ENCODE data around the gene DOCK4. TPM values are rescaled to one million over a fixed set of nuclear protein-coding genes. Genes with fewer than 3 reads are reported as not detected.

DOCK4 gene
- total RNA-seq, 1 experiment from 2014 or later: 4.9 TPM

DNA sequence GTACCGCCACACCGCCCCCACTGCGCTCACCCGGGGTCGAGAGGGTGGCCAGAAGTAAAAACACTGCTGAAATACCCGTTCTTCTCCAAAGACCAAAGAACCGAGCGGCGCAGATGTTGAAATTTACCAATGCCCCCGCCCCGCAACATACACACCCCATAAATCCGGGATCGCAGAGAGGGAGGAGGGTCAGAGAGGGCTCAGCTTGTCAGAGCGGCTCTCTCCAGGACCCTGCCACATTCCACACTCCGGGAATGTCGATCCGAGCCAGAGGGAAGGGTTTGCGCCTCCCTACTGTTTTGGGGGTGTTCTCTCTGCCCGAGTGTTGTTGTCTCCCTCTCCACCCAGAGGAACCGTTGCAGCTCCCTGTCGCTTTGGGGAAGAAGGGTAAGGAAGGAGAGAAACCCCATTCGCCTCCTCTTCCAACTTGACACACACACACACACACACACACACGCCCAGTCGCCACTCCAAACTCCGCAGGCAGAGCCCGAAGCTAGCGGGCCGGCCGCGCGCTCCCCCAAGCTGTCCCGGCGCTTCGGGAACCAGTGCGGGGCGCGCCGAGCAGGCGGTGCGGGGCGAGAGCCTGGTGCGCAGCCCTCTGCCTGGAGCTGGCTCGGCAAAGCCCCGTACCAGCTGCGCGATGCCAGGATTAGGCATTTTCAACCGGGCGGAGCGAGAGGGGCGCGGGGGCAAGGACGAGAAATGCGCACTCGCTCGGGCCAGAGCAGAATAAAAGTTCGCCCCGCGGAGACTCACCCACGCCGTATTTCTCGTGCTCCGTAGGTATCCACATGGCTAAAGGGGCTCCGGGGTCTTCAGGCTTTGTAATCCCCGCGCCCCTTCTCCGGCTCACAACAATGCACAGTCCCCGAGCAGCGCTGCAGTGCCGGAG is 609 bp downstream of the DOCK4 start:
- H2BK120ac ChIP-seq (ENCODE audit: low read depth, low read length, poor library complexity, severe bottlenecking): no peak overlapping the region
- H3K4ac ChIP-seq (ENCODE audit: low read depth, low read length): no peak overlapping the region
- Mint-ChIP-seq H3K4me3 (peak overlapping the region; percentile 95), H3K9me3 (no peaks in the 10 kb centered on the region; a peak in 1 of 5 replicates), H3K4me1 (peaks cover 30 to 31% of the 10 kb centered on the region in 2 experiments), H3K36me3 (ENCODE audit: insufficient read depth in 1 of 3, low read depth in 3 of 3) (no peaks in the 10 kb centered on the region; a peak in 1 of 7 replicates), H3K27ac (peak overlapping the region in 1 of 3 experiments; percentile 96; a peak in 3 of 7 replicates), H3K27me3 (ENCODE audit: low read depth) (peaks cover 25% of the 10 kb centered on the region)
- H3K79me1 ChIP-seq (ENCODE audit: insufficient read depth, low read depth, low read length, poor library complexity, severe bottlenecking): no peaks in the 10 kb centered on the region
- H3K9ac ChIP-seq (ENCODE audit: extremely low read depth, insufficient read length, low read length): peak overlapping the region; percentile 49
- no CpG with 5 or more reads among the region's 69 CpGs for WGBS (ENCODE audit: extremely low coverage, insufficient read length, low lambda C conversion rate)
- no peak overlapping the region for H3T11ph ChIP-seq (ENCODE audit: low read length)
- peak overlapping the region; percentile 49 for H3K14ac ChIP-seq (ENCODE audit: insufficient read depth, low read length)
- H3K23me2 ChIP-seq (ENCODE audit: insufficient read length, low read depth, low read length, poor library complexity, severe bottlenecking): peaks cover 28% of the 10 kb centered on the region
- no peak overlapping the region for H2BK12ac ChIP-seq (ENCODE audit: insufficient read length, low read depth, low read length)
- H3K27ac ChIP-seq (ENCODE audit: insufficient read length, low read depth, low read length): no peak overlapping the region
- no peaks in the 10 kb centered on the region for H3K9me3 ChIP-seq (ENCODE audit: control insufficient read depth, low read depth, low read length)
- no peak overlapping the region for H3K56ac ChIP-seq (ENCODE audit: insufficient read length, low read depth, low read length)
- no peak overlapping the region for H2BK5ac ChIP-seq (ENCODE audit: insufficient read length, low read length)
- H4K5ac ChIP-seq (ENCODE audit: insufficient read length, low read depth, low read length): no peak overlapping the region
- H3K27me3 ChIP-seq (ENCODE audit: insufficient read depth, low read length): no peaks in the 10 kb centered on the region
- no peak overlapping the region for H2AFZ ChIP-seq (ENCODE audit: low read length)
- DNase-seq: peak; percentile 64
- H3K4me1 ChIP-seq (ENCODE audit: insufficient read depth, low read length): no peaks in the 10 kb centered on the region
- H3K4me2 ChIP-seq (ENCODE audit: insufficient read depth, insufficient read length, low read length): peak overlapping the region; percentile 99
- H3K79me2 ChIP-seq (ENCODE audit: insufficient read depth, low read length): peaks cover 17% of the 10 kb centered on the region; the same call in 1 of the 2 replicates
- no peak overlapping the region for H3K18ac ChIP-seq (ENCODE audit: insufficient read length, low read depth, low read length)
- no peaks in the 10 kb centered on the region for H4K20me1 ChIP-seq (ENCODE audit: control insufficient read depth, insufficient read depth, insufficient read length)
- TF ChIP-seq, protein P1, sequence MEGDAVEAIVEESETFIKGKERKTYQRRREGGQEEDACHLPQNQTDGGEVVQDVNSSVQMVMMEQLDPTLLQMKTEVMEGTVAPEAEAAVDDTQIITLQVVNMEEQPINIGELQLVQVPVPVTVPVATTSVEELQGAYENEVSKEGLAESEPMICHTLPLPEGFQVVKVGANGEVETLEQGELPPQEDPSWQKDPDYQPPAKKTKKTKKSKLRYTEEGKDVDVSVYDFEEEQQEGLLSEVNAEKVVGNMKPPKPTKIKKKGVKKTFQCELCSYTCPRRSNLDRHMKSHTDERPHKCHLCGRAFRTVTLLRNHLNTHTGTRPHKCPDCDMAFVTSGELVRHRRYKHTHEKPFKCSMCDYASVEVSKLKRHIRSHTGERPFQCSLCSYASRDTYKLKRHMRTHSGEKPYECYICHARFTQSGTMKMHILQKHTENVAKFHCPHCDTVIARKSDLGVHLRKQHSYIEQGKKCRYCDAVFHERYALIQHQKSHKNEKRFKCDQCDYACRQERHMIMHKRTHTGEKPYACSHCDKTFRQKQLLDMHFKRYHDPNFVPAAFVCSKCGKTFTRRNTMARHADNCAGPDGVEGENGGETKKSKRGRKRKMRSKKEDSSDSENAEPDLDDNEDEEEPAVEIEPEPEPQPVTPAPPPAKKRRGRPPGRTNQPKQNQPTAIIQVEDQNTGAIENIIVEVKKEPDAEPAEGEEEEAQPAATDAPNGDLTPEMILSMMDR (conservative IDR thresholded peaks at IDR 0.05): no peak
- no peak overlapping the region for H2AK5ac ChIP-seq (ENCODE audit: insufficient read length, low read length)
- H2BK20ac ChIP-seq (ENCODE audit: low read depth, low read length, poor library complexity, severe bottlenecking): no peak overlapping the region
- H3K23ac ChIP-seq (ENCODE audit: insufficient read length, low read depth, low read length): no peak overlapping the region
- H4K91ac ChIP-seq (ENCODE audit: insufficient read length, low read depth, low read length): no peak overlapping the region
- no peak overlapping the region for H4K8ac ChIP-seq (replicated peaks; ENCODE audit: insufficient read length, low read depth, low read length)
- no peak overlapping the region for H2BK15ac ChIP-seq (ENCODE audit: low read depth, low read length)
